Activated CD4-positive, alpha-beta T cell treated with anti-CD3 and anti-CD28 coated beads, Interleukin-2, amount 10 ng/mL, durations not matched to agents 24 days and 14 days (primary cell): Measurements from ENCODE around the gene IGFBP2. TPM values are rescaled to one million over a fixed set of nuclear protein-coding genes. Genes with fewer than 3 reads are reported as not detected.

Source experiments
- total RNA-seq: library from RNA; stranded (reverse); gene quantifications from 2 replicates; pipeline ENCODE4 v1.2.3, GENCODE V29; 2022

IGFBP2 gene
- total RNA-seq, 1 donor from 2014 or later, result 42.4 TPM

Other genes with a start within 250 kb of the IGFBP2 start
- 27.4 and 29.0 TPM in 2 replicates for gene SMARCAL1, start 220.9 kb upstream of the IGFBP2 start, total RNA-seq
- 3,125 and 3,168 TPM in 2 replicates for gene RPL37A, start 134.6 kb upstream of the IGFBP2 start, total RNA-seq
- gene IGFBP5, start 62.1 kb downstream of the IGFBP2 start, total RNA-seq, result not detected in 2 replicates
- gene TNP1, start 226.6 kb downstream of the IGFBP2 start, total RNA-seq, result not detected in 2 replicates